Neural progenitor cell (in vitro differentiated cells): ENCODE data around the gene FIG4. TPM values are rescaled to one million over a fixed set of nuclear protein-coding genes. Genes with fewer than 3 reads are reported as not detected.
"Not testable (repeated sequence)": the region's sequence is repeated elsewhere in the genome, so short reads cannot be mapped to it uniquely, and the experiment has no call there.

Experiments used
- DNase-seq: peaks from one replicate; pipeline ENCODE4 v3.0.0-alpha.2; 2016; ENCODE audit warnings: low spot score
- H2AFZ ChIP-seq: fragments of 200-600 bp; sonication (generic); replicated peaks from 2 replicates; pipeline ENCODE4 v1.6.1; 2016; ENCODE audit warnings: antibody characterized with exemption
- H3F3A ChIP-seq: fragments of 200-600 bp; sonication (generic); 2 replicates; pipeline ENCODE4 v1.6.1; 2016; ENCODE audit warnings: antibody characterized with exemption, low read depth
- H3K27ac ChIP-seq: fragments of 200-600 bp; sonication (generic); 2 replicates; pipeline ENCODE4 v1.5.1; 2016; ENCODE audit warnings: mild to moderate bottlenecking
- H3K27me3 ChIP-seq: fragments of 200-600 bp; sonication (generic); 2 replicates; pipeline ENCODE4 v1.6.1; 2016; ENCODE audit warnings: mild to moderate bottlenecking, moderate library complexity
- H3K36me3 ChIP-seq: fragments of 200-600 bp; sonication (generic); 2 replicates; pipeline ENCODE4 v1.5.1; 2016
- H3K4me1 ChIP-seq: fragments of 200-600 bp; sonication (generic); 2 replicates; pipeline ENCODE4 v1.6.1; 2016; ENCODE audit warnings: mixed run types
- H3K4me2 ChIP-seq: fragments of 200-600 bp; sonication (generic); 2 replicates; pipeline ENCODE4 v1.6.1; 2016
- H3K4me3 ChIP-seq: fragments of 200-600 bp; sonication (generic); 2 replicates; pipeline ENCODE4 v1.5.1; 2016
- H3K79me2 ChIP-seq: fragments of 200-600 bp; sonication (generic); 2 replicates; pipeline ENCODE4 v1.6.1; 2016; ENCODE audit warnings: low read depth
- H3K9ac ChIP-seq: fragments of 200-600 bp; sonication (generic); 2 replicates; pipeline ENCODE4 v1.6.1; 2016
- H3K9me3 ChIP-seq: fragments of 200-600 bp; sonication (generic); 2 replicates; pipeline ENCODE4 v1.5.1; 2016; ENCODE audit warnings: low read depth
- H4K20me1 ChIP-seq: fragments of 200-600 bp; sonication (generic); 2 replicates; pipeline ENCODE4 v1.6.1; 2016; ENCODE audit warnings: low read depth
- H3K27ac Mint-ChIP-seq: 3 replicates; pipeline ENCODE4 v1.8.0; 2021; ENCODE audit warnings: mixed read lengths
- H3K27me3 Mint-ChIP-seq: 2 replicates; pipeline ENCODE4 v1.8.0; 2022; ENCODE audit warnings: low read depth, mild to moderate bottlenecking, inconsistent platforms, moderate library complexity, mixed read lengths; ENCODE audit not compliant: insufficient read depth
- H3K36me3 Mint-ChIP-seq: 3 replicates; pipeline ENCODE4 v1.8.0; 2021; ENCODE audit warnings: mixed read lengths
- H3K4me1 Mint-ChIP-seq: 3 replicates; pipeline ENCODE4 v1.8.0; 2021; ENCODE audit warnings: mixed read lengths
- H3K4me3 Mint-ChIP-seq: 3 replicates; pipeline ENCODE4 v1.8.0; 2021; ENCODE audit warnings: mild to moderate bottlenecking, moderate library complexity, mixed read lengths
- H3K9me3 Mint-ChIP-seq: 3 replicates; pipeline ENCODE4 v1.8.0; 2020; ENCODE audit warnings: mixed read lengths
- CTCF ChIP-seq: fragments of 200-600 bp; sonication (generic); IDR thresholded peaks from 2 replicates; pipeline ENCODE4 v1.5.1; 2017; ENCODE audit warnings: antibody characterized with exemption, mild to moderate bottlenecking
- EZH2 ChIP-seq: fragments of 200-600 bp; sonication (generic); IDR thresholded peaks from 2 replicates; pipeline ENCODE4 v1.6.1; 2017; ENCODE audit warnings: antibody characterized with exemption, mild to moderate bottlenecking, moderate library complexity
- EZH2phosphoT487 ChIP-seq: fragments of 200-600 bp; sonication (generic); IDR thresholded peaks from 2 replicates; pipeline ENCODE4 v1.6.1; 2017; ENCODE audit warnings: antibody characterized with exemption
- total RNA-seq: library from RNA; depleted of rRNA; stranded (reverse); fragments of >200 nt; gene quantifications from 2 replicates; pipeline ENCODE4 v1.2.3, GENCODE V29; 2015; ENCODE audit warnings: low replicate concordance

FIG4 gene
- total RNA-seq, 1 donor from 2014 or later: 51.3 TPM

GRCh38 chr6:109672839-109673238, 18.3 kb upstream of the FIG4 start:
- no peak overlapping the region for H3K4me2 ChIP-seq
- no peaks in the 10 kb centered on the region for H3K4me1 Mint-ChIP-seq
- no peak overlapping the region for H3K27ac ChIP-seq
- H3K9me3 ChIP-seq: no peaks in the 10 kb centered on the region
- no peaks in the 10 kb centered on the region for H3K27me3 ChIP-seq
- no peaks in the 10 kb centered on the region for H4K20me1 ChIP-seq
- H3K4me1 ChIP-seq: no peaks in the 10 kb centered on the region
- H3K79me2 ChIP-seq: no peaks in the 10 kb centered on the region
- no peak overlapping the region for H3K9ac ChIP-seq
- DNase-seq: no peak
- no peaks in the 10 kb centered on the region for H3K36me3 Mint-ChIP-seq
- no peak overlapping the region for H3K4me3 Mint-ChIP-seq
- H3K27me3 Mint-ChIP-seq: no peaks in the 10 kb centered on the region
- H3F3A ChIP-seq: no peaks in the 10 kb centered on the region
- TF ChIP-seq EZH2: no peak
- no peak for TF ChIP-seq CTCF
- TF ChIP-seq EZH2phosphoT487: no peak
- no peaks in the 10 kb centered on the region for H3K9me3 Mint-ChIP-seq
- H3K27ac Mint-ChIP-seq: no peak overlapping the region
- no peak overlapping the region for H2AFZ ChIP-seq
- H3K4me3 ChIP-seq: no peak overlapping the region
- H3K36me3 ChIP-seq: no peaks in the 10 kb centered on the region

GRCh38 chr6:109676724-109677123, 14.4 kb upstream of the FIG4 start:
- TF ChIP-seq EZH2phosphoT487 (no peak), EZH2 (no peak), CTCF (no peak)
- H3K36me3 ChIP-seq: no peaks in the 10 kb centered on the region

GRCh38 chr6:109678240-109678639, 12.9 kb upstream of the FIG4 start:
- peaks cover 14% of the 10 kb centered on the region for H3K9me3 Mint-ChIP-seq
- no peak overlapping the region for H3K27ac Mint-ChIP-seq
- H3K79me2 ChIP-seq: no peaks in the 10 kb centered on the region
- peak overlapping the region; percentile 94 for H2AFZ ChIP-seq
- peak overlapping the region; percentile 67 for H3K4me2 ChIP-seq
- no peak overlapping the region for H3K4me3 Mint-ChIP-seq
- H3K4me1 Mint-ChIP-seq: peaks cover 14% of the 10 kb centered on the region
- DNase-seq: no peak
- no peak overlapping the region for H3K9ac ChIP-seq
- H3K27me3 Mint-ChIP-seq: no peaks in the 10 kb centered on the region
- H3K4me1 ChIP-seq: peaks cover 17% of the 10 kb centered on the region
- TF ChIP-seq EZH2 (no peak), EZH2phosphoT487 (no peak), CTCF (no peak)
- H3K36me3 Mint-ChIP-seq: peaks cover 2% of the 10 kb centered on the region
- peak overlapping the region; percentile 31 for H3K4me3 ChIP-seq
- no peak overlapping the region for H3K27ac ChIP-seq
- H3K36me3 ChIP-seq: no peaks in the 10 kb centered on the region
- H4K20me1 ChIP-seq: no peaks in the 10 kb centered on the region
- peaks cover 22% of the 10 kb centered on the region for H3F3A ChIP-seq
- H3K27me3 ChIP-seq: no peaks in the 10 kb centered on the region
- H3K9me3 ChIP-seq: no peaks in the 10 kb centered on the region

More at GRCh38 chr6:109676724-109677123, 14.4 kb upstream of the FIG4 start:
- H3K9me3 Mint-ChIP-seq: peaks cover 4% of the 10 kb centered on the region
- Histone ChIP-seq H3K4me3 (no peak overlapping the region), H3K4me1 (peaks cover 17% of the 10 kb centered on the region), H2AFZ (no peak overlapping the region), H3F3A (peaks cover 22% of the 10 kb centered on the region), H3K27ac (no peak overlapping the region), H3K79me2 (no peaks in the 10 kb centered on the region), H4K20me1 (no peaks in the 10 kb centered on the region), H3K9ac (no peak overlapping the region), H3K9me3 (no peaks in the 10 kb centered on the region), H3K4me2 (no peak overlapping the region), H3K27me3 (no peaks in the 10 kb centered on the region)
- H3K27me3 Mint-ChIP-seq: no peaks in the 10 kb centered on the region
- no peak overlapping the region for H3K4me3 Mint-ChIP-seq
- DNase-seq: no peak
- H3K36me3 Mint-ChIP-seq: no peaks in the 10 kb centered on the region
- H3K27ac Mint-ChIP-seq: no peak overlapping the region
- H3K4me1 Mint-ChIP-seq: peaks cover 14% of the 10 kb centered on the region

GRCh38 chr6:109678661-109679505, 12.2 kb upstream of the FIG4 start:
- peak overlapping the region; percentile 31 for H3K4me3 ChIP-seq

More at GRCh38 chr6:109678661-109679505, 12.2 kb upstream of the FIG4 start:
- H3K36me3 Mint-ChIP-seq, H3K27me3 ChIP-seq, H4K20me1 ChIP-seq, H3K4me3 Mint-ChIP-seq, H3K79me2 ChIP-seq, H3K27me3 Mint-ChIP-seq, H3K9me3 ChIP-seq, H3K36me3 ChIP-seq, H3K9ac ChIP-seq: not testable (repeated sequence)
- DNase-seq: peak; percentile 71
- Histone ChIP-seq H3K4me1 (peaks cover 17% of the 10 kb centered on the region), H3K4me2 (peak overlapping the region; percentile 67), H3F3A (peaks cover 22% of the 10 kb centered on the region), H2AFZ (peak overlapping the region; percentile 94), H3K27ac (peak overlapping the region; percentile 63)
- Mint-ChIP-seq H3K4me1 (peaks cover 14% of the 10 kb centered on the region), H3K27ac (peak overlapping the region; percentile 76), H3K9me3 (peaks cover 20% of the 10 kb centered on the region)
